LNCaP clone FGC (cell line): ENCODE data around the gene SPATA32.
"Not testable (repeated sequence)": the region's sequence is repeated elsewhere in the genome, so short reads cannot be mapped to it uniquely, and the experiment has no call there.

Experiments used
- DNase-seq: peaks from one replicate; pipeline ENCODE4 v3.0.0-alpha.2; 2011; ENCODE audit warnings: low read depth
- H3K4me3 ChIP-seq: 2 replicates; pipeline ENCODE4 v1.5.1; 2011; ENCODE audit warnings: mild to moderate bottlenecking, low read depth, low read length, control low read depth
- CTCF ChIP-seq: IDR thresholded peaks from 2 replicates; pipeline ENCODE4 v1.5.1; 2012; ENCODE audit warnings: mild to moderate bottlenecking; ENCODE audit not compliant: control insufficient read depth, insufficient read depth; ENCODE audit errors: extremely low read depth

SPATA32 gene

GRCh38 chr17:45253879-45254278 lies 8.0 kb downstream of the SPATA32 start:
- no peak overlapping the region for H3K4me3 ChIP-seq
- DNase-seq, result no peak
- TF ChIP-seq CTCF, result no peak

- H3K4me3 ChIP-seq, DNase-seq: not testable (repeated sequence)
Observed at GRCh38 chr17:45253237-45253636, 8.7 kb downstream of the SPATA32 start.

- no peak for TF ChIP-seq CTCF
- peak overlapping the region; percentile 13; the same call in 1 of the 2 replicates for H3K4me3 ChIP-seq
- peak; percentile 52 for DNase-seq
Observed at GRCh38 chr17:45251931-45252330, 10.0 kb downstream of the SPATA32 start.

- peak overlapping the region; percentile 86 for H3K4me3 ChIP-seq
- DNase-seq, result no peak
Observed at GRCh38 chr17:45248132-45248957, 13.5 kb downstream of the SPATA32 start.

GRCh38 chr17:45247429-45248131 lies 14.3 kb downstream of the SPATA32 start:
- DNase-seq, result peak; percentile 80
- TF ChIP-seq CTCF, result no peak
- H3K4me3 ChIP-seq, result peak overlapping the region; percentile 86

More at GRCh38 chr17:45248132-45248957, 13.5 kb downstream of the SPATA32 start:
- TF ChIP-seq CTCF, result no peak

- peak overlapping the region; percentile 86 for H3K4me3 ChIP-seq
- peak; percentile 66 for TF ChIP-seq CTCF
- no peak for DNase-seq
Observed at GRCh38 chr17:45246861-45247428, 14.9 kb downstream of the SPATA32 start.

GRCh38 chr17:45246338-45246737 lies 15.6 kb downstream of the SPATA32 start:
- DNase-seq, result no peak
- TF ChIP-seq CTCF, result no peak
- H3K4me3 ChIP-seq, result peak overlapping the region; percentile 86
